Smooth muscle cell (in vitro differentiated cells): ENCODE data around the gene KPNA1. TPM values are rescaled to one million over a fixed set of nuclear protein-coding genes. Genes with fewer than 3 reads are reported as not detected.

Experiments used
- DNase-seq: peaks from one replicate; lab custom pipeline; 2025; ENCODE audit not compliant: unreplicated experiment; lab: John Stamatoyannopoulos, UW
- H2AFZ ChIP-seq: fragments of 200-600 bp; sonication (generic); 2 replicates; pipeline ENCODE4 v1.6.0; 2016; ENCODE audit warnings: antibody characterized with exemption, low read depth, mild to moderate bottlenecking
- H3F3A ChIP-seq: fragments of 200-600 bp; sonication (generic); 2 replicates; pipeline ENCODE4 v1.6.0; 2017; ENCODE audit warnings: antibody characterized with exemption, low read depth
- H3K27ac ChIP-seq: fragments of 200-600 bp; sonication (generic); 2 replicates; pipeline ENCODE4 v1.5.1; 2016; ENCODE audit warnings: low read depth, mild to moderate bottlenecking
- H3K27me3 ChIP-seq: fragments of 200-600 bp; sonication (generic); 2 replicates; pipeline ENCODE4 v1.6.1; 2016; ENCODE audit warnings: low read depth, mild to moderate bottlenecking
- H3K36me3 ChIP-seq: fragments of 200-600 bp; sonication (generic); 2 replicates; pipeline ENCODE4 v1.5.1; 2016; ENCODE audit warnings: low read depth
- H3K4me1 ChIP-seq: fragments of 200-600 bp; sonication (generic); 2 replicates; pipeline ENCODE4 v1.5.1; 2016; ENCODE audit warnings: low read depth
- H3K4me2 ChIP-seq: fragments of 200-600 bp; sonication (generic); 2 replicates; pipeline ENCODE4 v1.6.0; 2016; ENCODE audit warnings: mild to moderate bottlenecking
- H3K4me3 ChIP-seq: fragments of 200-600 bp; sonication (generic); 2 replicates; pipeline ENCODE4 v1.5.1; 2016; ENCODE audit warnings: mild to moderate bottlenecking
- H3K79me2 ChIP-seq: fragments of 200-600 bp; sonication (generic); 2 replicates; pipeline ENCODE4 v1.6.0; 2016; ENCODE audit warnings: low read depth, mild to moderate bottlenecking
- H3K9ac ChIP-seq: fragments of 200-600 bp; sonication (generic); 2 replicates; pipeline ENCODE4 v1.6.0; 2016; ENCODE audit warnings: low read depth
- H3K9me3 ChIP-seq: fragments of 200-600 bp; sonication (generic); replicated peaks from 2 replicates; pipeline ENCODE4 v1.5.1; 2016; ENCODE audit warnings: low read depth
- H4K20me1 ChIP-seq: fragments of 200-600 bp; sonication (generic); 2 replicates; pipeline ENCODE4 v1.6.0; 2016; ENCODE audit warnings: low read depth
- WGBS: methylation state at CpG from one replicate; pipeline ENCODE4 v1.1.7; 2016; ENCODE audit warnings: low lambda C conversion rate; 5-methylcytosine and 5-hydroxymethylcytosine counted together
- polyA plus RNA-seq: library from polyadenylated mRNA; unstranded; fragments of >200 nt; fragmentation: Nextera tagmentation; extraction: Ambion mirVana; gene quantifications from 2 replicates; pipeline ENCODE4 v1.2.1, GENCODE V29; 2016
- total RNA-seq: library from RNA; depleted of rRNA; stranded (reverse); fragments of >200 nt; gene quantifications from 2 replicates; pipeline ENCODE4 v1.2.3, GENCODE V29; 2014
- TF ChIP-seq, protein P1 (sequence below): fragments of 200-600 bp; sonication (generic); IDR thresholded peaks from 2 replicates; pipeline ENCODE4 v1.5.1; 2017; ENCODE audit warnings: borderline replicate concordance, mild to moderate bottlenecking, antibody characterized with exemption; ENCODE audit not compliant: insufficient read depth, poor library complexity, severe bottlenecking

The KPNA1 gene
- total and polyA plus RNA-seq, 2 experiments from 2014 or later = 34.6 to 37.9 TPM

DNA sequence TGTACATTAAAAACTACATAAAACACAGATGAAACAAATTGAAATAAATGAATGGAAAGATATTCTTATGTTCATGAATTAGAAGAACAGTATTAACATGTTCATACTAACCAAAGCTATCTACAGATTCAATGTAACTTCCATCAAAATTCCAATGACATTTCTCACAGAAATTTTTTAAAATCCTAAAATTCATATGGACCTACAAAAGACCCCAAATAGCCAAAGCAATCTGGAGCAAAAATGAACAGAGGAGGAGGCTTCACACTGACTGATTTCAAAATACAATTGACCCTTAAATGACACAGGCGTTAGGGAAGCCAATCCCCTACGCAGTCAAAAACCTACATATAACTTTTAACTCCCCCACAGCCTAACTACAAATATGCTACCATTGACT, 39.4 kb downstream of the KPNA1 start:
- DNase-seq = no peak
- Histone ChIP-seq H3K4me2 (no peak overlapping the region), H3K4me3 (no peak overlapping the region), H3K9ac (no peak overlapping the region), H3F3A (no peaks in the 10 kb centered on the region), H4K20me1 (peaks cover 98% of the 10 kb centered on the region), H3K36me3 (no peaks in the 10 kb centered on the region), H2AFZ (no peak overlapping the region), H3K27me3 (no peaks in the 10 kb centered on the region), H3K79me2 (peaks cover 94% of the 10 kb centered on the region), H3K9me3 (no peaks in the 10 kb centered on the region), H3K4me1 (no peaks in the 10 kb centered on the region), H3K27ac (no peak overlapping the region)
- TF ChIP-seq, protein P1, sequence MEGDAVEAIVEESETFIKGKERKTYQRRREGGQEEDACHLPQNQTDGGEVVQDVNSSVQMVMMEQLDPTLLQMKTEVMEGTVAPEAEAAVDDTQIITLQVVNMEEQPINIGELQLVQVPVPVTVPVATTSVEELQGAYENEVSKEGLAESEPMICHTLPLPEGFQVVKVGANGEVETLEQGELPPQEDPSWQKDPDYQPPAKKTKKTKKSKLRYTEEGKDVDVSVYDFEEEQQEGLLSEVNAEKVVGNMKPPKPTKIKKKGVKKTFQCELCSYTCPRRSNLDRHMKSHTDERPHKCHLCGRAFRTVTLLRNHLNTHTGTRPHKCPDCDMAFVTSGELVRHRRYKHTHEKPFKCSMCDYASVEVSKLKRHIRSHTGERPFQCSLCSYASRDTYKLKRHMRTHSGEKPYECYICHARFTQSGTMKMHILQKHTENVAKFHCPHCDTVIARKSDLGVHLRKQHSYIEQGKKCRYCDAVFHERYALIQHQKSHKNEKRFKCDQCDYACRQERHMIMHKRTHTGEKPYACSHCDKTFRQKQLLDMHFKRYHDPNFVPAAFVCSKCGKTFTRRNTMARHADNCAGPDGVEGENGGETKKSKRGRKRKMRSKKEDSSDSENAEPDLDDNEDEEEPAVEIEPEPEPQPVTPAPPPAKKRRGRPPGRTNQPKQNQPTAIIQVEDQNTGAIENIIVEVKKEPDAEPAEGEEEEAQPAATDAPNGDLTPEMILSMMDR = no peak
- WGBS = 97% methylated on average over 2 of the region's 2 CpGs

DNA sequence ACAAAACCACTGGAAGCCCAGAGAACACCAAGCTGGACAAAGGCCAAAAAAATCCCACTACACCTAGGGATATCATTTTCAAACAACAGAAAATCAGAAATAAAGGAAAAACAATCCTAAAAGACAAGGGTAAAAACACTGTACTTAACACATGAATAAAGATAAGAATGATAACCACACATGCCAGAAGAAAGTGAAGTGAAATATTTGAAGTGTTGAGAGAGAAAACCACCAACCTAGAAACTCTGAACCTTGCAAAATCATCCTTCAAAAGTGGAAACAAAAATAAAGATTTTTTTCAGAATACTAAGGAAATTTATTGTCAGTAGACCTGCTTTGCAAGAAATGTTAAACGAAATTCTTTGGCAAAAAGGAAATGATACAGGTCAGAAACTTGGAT, 45.1 kb downstream of the KPNA1 start:
- H3K79me2 ChIP-seq = peaks cover 96% of the 10 kb centered on the region
- DNase-seq = no peak
- H3K4me3 ChIP-seq = no peak overlapping the region
- no peaks in the 10 kb centered on the region for H3K27me3 ChIP-seq
- H2AFZ ChIP-seq = no peak overlapping the region
- peaks cover 18% of the 10 kb centered on the region for H3K4me1 ChIP-seq
- H3K9me3 ChIP-seq = no peaks in the 10 kb centered on the region
- H3K27ac ChIP-seq = no peak overlapping the region
- no peaks in the 10 kb centered on the region for H3F3A ChIP-seq
- H3K36me3 ChIP-seq = peaks cover 9% of the 10 kb centered on the region
- TF ChIP-seq, protein P1 = no peak
- no peak overlapping the region for H3K9ac ChIP-seq
- WGBS = 48% methylated on average over 1 of the region's 1 CpG
- no peak overlapping the region for H3K4me2 ChIP-seq
- peaks cover 94% of the 10 kb centered on the region for H4K20me1 ChIP-seq

DNA sequence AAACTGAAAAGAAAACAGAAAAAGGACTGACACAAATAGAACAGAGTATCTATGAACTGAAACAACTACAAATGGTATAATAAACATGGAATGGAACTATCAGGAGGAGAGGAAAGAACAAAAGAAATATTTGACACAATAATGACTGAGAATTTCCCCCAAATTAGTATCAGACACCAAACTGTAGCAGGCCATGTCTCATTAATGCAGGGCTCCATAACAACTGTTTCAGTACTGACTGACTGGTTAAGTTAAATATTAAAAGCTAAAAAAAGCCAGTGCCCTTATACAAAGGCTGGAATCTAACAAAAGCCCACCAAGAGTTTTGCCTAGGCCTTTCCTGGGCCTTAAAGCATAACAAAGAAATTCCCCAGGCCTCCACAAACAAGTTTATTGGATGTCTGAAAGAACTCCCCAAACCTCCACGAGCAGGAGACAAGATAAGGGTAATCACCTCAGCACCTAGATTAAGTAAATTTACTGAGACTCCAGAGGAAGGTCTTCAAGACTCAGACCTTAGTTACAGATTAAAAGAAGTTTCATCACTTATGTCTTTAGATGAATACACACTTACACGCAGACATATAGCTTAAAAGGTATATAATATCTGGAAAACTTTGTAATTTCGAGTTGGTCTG, 45.7 kb downstream of the KPNA1 start:
- peak overlapping the region; percentile 37 for H3K27ac ChIP-seq
- peaks cover 89% of the 10 kb centered on the region for H3K79me2 ChIP-seq
- no peak for DNase-seq
- no peaks in the 10 kb centered on the region for H3F3A ChIP-seq
- TF ChIP-seq, protein P1 = no peak
- peaks cover 9% of the 10 kb centered on the region for H3K36me3 ChIP-seq
- H2AFZ ChIP-seq = no peak overlapping the region
- H3K9me3 ChIP-seq = no peaks in the 10 kb centered on the region
- peaks cover 94% of the 10 kb centered on the region for H4K20me1 ChIP-seq
- H3K27me3 ChIP-seq = no peaks in the 10 kb centered on the region
- WGBS = 26% methylated on average over 3 of the region's 3 CpGs
- no peak overlapping the region for H3K4me2 ChIP-seq
- no peak overlapping the region for H3K9ac ChIP-seq
- H3K4me1 ChIP-seq = peaks cover 18% of the 10 kb centered on the region
- H3K4me3 ChIP-seq = no peak overlapping the region

DNA sequence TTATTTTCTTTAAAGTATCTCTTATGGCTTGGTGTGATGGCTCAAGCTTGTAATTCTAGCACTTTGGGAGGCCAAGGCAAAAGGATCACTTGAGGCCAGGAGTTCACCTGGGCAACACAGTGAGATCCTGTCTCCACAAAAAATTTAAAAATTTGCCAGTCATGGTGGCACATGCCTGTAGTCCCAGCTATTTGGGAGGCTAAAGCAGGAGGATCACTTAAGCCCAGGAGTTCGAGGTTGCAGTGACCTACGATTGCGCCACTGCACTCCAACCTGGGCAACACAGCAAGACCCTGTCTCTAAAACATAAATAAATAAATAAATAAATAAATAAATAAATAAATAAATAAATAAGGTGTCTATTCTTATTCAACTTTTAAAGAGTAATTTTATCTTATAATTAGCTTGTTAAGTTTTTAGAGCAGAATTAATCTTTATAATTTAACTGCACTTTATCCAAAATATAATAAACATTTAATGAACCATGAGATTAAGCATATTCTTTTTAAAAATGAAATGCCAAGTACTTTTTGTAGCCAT, 48.0 kb downstream of the KPNA1 start:
- no peak overlapping the region for H2AFZ ChIP-seq
- H3K4me1 ChIP-seq = peaks cover 18% of the 10 kb centered on the region
- no peaks in the 10 kb centered on the region for H3F3A ChIP-seq
- no peak overlapping the region for H3K9ac ChIP-seq
- no peaks in the 10 kb centered on the region for H3K27me3 ChIP-seq
- no peak overlapping the region for H3K27ac ChIP-seq
- DNase-seq = no peak
- WGBS = 99% methylated on average over 3 of the region's 3 CpGs
- no peaks in the 10 kb centered on the region for H3K9me3 ChIP-seq
- H3K4me3 ChIP-seq = no peak overlapping the region
- peaks cover 67% of the 10 kb centered on the region for H3K79me2 ChIP-seq
- peaks cover 22% of the 10 kb centered on the region for H3K36me3 ChIP-seq
- peaks cover 83% of the 10 kb centered on the region for H4K20me1 ChIP-seq
- TF ChIP-seq, protein P1 = no peak
- H3K4me2 ChIP-seq = no peak overlapping the region
